Activated T-cell treated with anti-CD3 and anti-CD28 coated beads, Interleukin-2, amount 50 U/mL, for 4 hours (primary cell): ENCODE results near the gene MON2. TPM values are rescaled to one million over a fixed set of nuclear protein-coding genes. Genes with fewer than 3 reads are reported as not detected.

Source experiments
- ATAC-seq, 2 donors: fragments of 200-7000 bp; cut with Tn5 transposase; one replicate each; pipeline ENCODE4 v1.10.0; 2021
- DNase-seq: peaks from one replicate; pipeline ENCODE4 v3.0.0-alpha.2; 2020
- H3K27me3 Mint-ChIP-seq: one replicate; pipeline ENCODE4 v1.8.0; 2021; ENCODE audit warnings: low read depth, mixed read lengths
- H3K36me3 Mint-ChIP-seq: one replicate; pipeline ENCODE4 v1.8.0; 2022; ENCODE audit warnings: mixed read lengths; ENCODE audit not compliant: insufficient read depth
- H3K4me1 Mint-ChIP-seq: one replicate; pipeline ENCODE4 v1.8.0; 2021; ENCODE audit warnings: low read depth, mixed read lengths
- H3K4me3 Mint-ChIP-seq: one replicate; pipeline ENCODE4 v1.8.0; 2021; ENCODE audit warnings: mild to moderate bottlenecking, moderate library complexity, mixed read lengths
- H3K9me3 Mint-ChIP-seq: one replicate; pipeline ENCODE4 v1.8.0; 2021; ENCODE audit warnings: mixed read lengths
- total RNA-seq, 3 donors: library from RNA; stranded (reverse); gene quantifications; one replicate each; pipeline ENCODE4 v1.2.1, GENCODE V29; 2021

MON2 gene
- total RNA-seq, 3 donors from 2014 or later, result 25.9 to 28.4 (median 27.6) TPM

GRCh38 chr12:62627181-62627580, 160.6 kb downstream of the MON2 start:
- Mint-ChIP-seq H3K27me3 (peaks cover 36% of the 10 kb centered on the region), H3K9me3 (no peaks in the 10 kb centered on the region), H3K4me1 (peaks cover 10% of the 10 kb centered on the region), H3K36me3 (no peaks in the 10 kb centered on the region), H3K4me3 (no peak overlapping the region)
- ATAC-seq, result no peak
- DNase-seq, result no peak

- DNase-seq (no peak), ATAC-seq (no peak)
- Mint-ChIP-seq H3K27me3 (peaks cover 57% of the 10 kb centered on the region), H3K4me3 (no peak overlapping the region), H3K36me3 (no peaks in the 10 kb centered on the region), H3K4me1 (peaks cover 16% of the 10 kb centered on the region), H3K9me3 (no peaks in the 10 kb centered on the region)
These were observed 162.8 kb downstream of the MON2 start for GRCh38 chr12:62629413-62629812.

GRCh38 chr12:62629971-62630739, 163.5 kb downstream of the MON2 start:
- Mint-ChIP-seq H3K9me3 (no peaks in the 10 kb centered on the region), H3K4me3 (no peak overlapping the region), H3K4me1 (peaks cover 16% of the 10 kb centered on the region), H3K27me3 (peaks cover 64% of the 10 kb centered on the region), H3K36me3 (no peaks in the 10 kb centered on the region)
- ATAC-seq (no peak), DNase-seq (no peak)

- Mint-ChIP-seq H3K4me1 (peaks cover 16% of the 10 kb centered on the region), H3K4me3 (peak overlapping the region; percentile 77), H3K9me3 (no peaks in the 10 kb centered on the region), H3K27me3 (peaks cover 76% of the 10 kb centered on the region), H3K36me3 (no peaks in the 10 kb centered on the region)
- ATAC-seq, result peak; percentile 60 to 68
- DNase-seq, result no peak
These were observed 165.1 kb downstream of the MON2 start for GRCh38 chr12:62631471-62632410.

- H3K9me3 Mint-ChIP-seq, result no peaks in the 10 kb centered on the region
- peaks cover 81% of the 10 kb centered on the region for H3K27me3 Mint-ChIP-seq
- ATAC-seq (peak; percentile 51 to 64), DNase-seq (peak; percentile 6)
- peaks cover 16% of the 10 kb centered on the region for H3K4me1 Mint-ChIP-seq
- H3K36me3 Mint-ChIP-seq, result no peaks in the 10 kb centered on the region
- H3K4me3 Mint-ChIP-seq, result peak overlapping the region; percentile 77
These were observed 165.8 kb downstream of the MON2 start for GRCh38 chr12:62632411-62632918.

GRCh38 chr12:62635649-62636048, 169.0 kb downstream of the MON2 start:
- no peak for DNase-seq
- no peak for ATAC-seq
- no peaks in the 10 kb centered on the region for H3K9me3 Mint-ChIP-seq
- peaks cover 19% of the 10 kb centered on the region for H3K4me1 Mint-ChIP-seq
- no peak overlapping the region for H3K4me3 Mint-ChIP-seq
- H3K27me3 Mint-ChIP-seq, result peaks cover 62% of the 10 kb centered on the region
- H3K36me3 Mint-ChIP-seq, result no peaks in the 10 kb centered on the region

- H3K27me3 Mint-ChIP-seq, result peaks cover 43% of the 10 kb centered on the region
- H3K9me3 Mint-ChIP-seq, result no peaks in the 10 kb centered on the region
- no peak overlapping the region for H3K4me3 Mint-ChIP-seq
- no peaks in the 10 kb centered on the region for H3K36me3 Mint-ChIP-seq
- DNase-seq (no peak), ATAC-seq (no peak)
- H3K4me1 Mint-ChIP-seq, result peaks cover 19% of the 10 kb centered on the region
These were observed 171.1 kb downstream of the MON2 start for GRCh38 chr12:62637679-62638078.

- H3K9me3 Mint-ChIP-seq, result no peaks in the 10 kb centered on the region
- H3K4me3 Mint-ChIP-seq, result peak overlapping the region; percentile 51
- ATAC-seq, result peak; percentile 99
- peaks cover 10% of the 10 kb centered on the region for H3K27me3 Mint-ChIP-seq
- peaks cover 15% of the 10 kb centered on the region for H3K4me1 Mint-ChIP-seq
- no peaks in the 10 kb centered on the region for H3K36me3 Mint-ChIP-seq
- peak; percentile 11 for DNase-seq
These were observed 174.4 kb downstream of the MON2 start for GRCh38 chr12:62640910-62641448.

- H3K4me3 Mint-ChIP-seq, result no peak overlapping the region
- H3K9me3 Mint-ChIP-seq, result no peaks in the 10 kb centered on the region
- no peaks in the 10 kb centered on the region for H3K27me3 Mint-ChIP-seq
- H3K36me3 Mint-ChIP-seq, result no peaks in the 10 kb centered on the region
- no peak for ATAC-seq
- no peak for DNase-seq
- H3K4me1 Mint-ChIP-seq, result peaks cover 15% of the 10 kb centered on the region
These were observed 175.9 kb downstream of the MON2 start for GRCh38 chr12:62642486-62642885.

GRCh38 chr12:62643486-62643885, 176.9 kb downstream of the MON2 start:
- H3K27me3 Mint-ChIP-seq, result no peaks in the 10 kb centered on the region
- H3K4me1 Mint-ChIP-seq, result peaks cover 15% of the 10 kb centered on the region
- no peak for ATAC-seq
- H3K9me3 Mint-ChIP-seq, result no peaks in the 10 kb centered on the region
- H3K4me3 Mint-ChIP-seq, result no peak overlapping the region
- H3K36me3 Mint-ChIP-seq, result no peaks in the 10 kb centered on the region
- no peak for DNase-seq

GRCh38 chr12:62646566-62646965, 179.9 kb downstream of the MON2 start:
- Mint-ChIP-seq H3K36me3 (no peaks in the 10 kb centered on the region), H3K4me3 (no peak overlapping the region), H3K4me1 (peaks cover 3% of the 10 kb centered on the region), H3K27me3 (no peaks in the 10 kb centered on the region), H3K9me3 (no peaks in the 10 kb centered on the region)
- no peak for DNase-seq
- ATAC-seq, result no peak

GRCh38 chr12:62647586-62647985, 181.0 kb downstream of the MON2 start:
- ATAC-seq (no peak), DNase-seq (no peak)
- H3K27me3 Mint-ChIP-seq, result no peaks in the 10 kb centered on the region
- no peaks in the 10 kb centered on the region for H3K4me1 Mint-ChIP-seq
- no peak overlapping the region for H3K4me3 Mint-ChIP-seq
- H3K9me3 Mint-ChIP-seq, result no peaks in the 10 kb centered on the region
- H3K36me3 Mint-ChIP-seq, result no peaks in the 10 kb centered on the region

- no peaks in the 10 kb centered on the region for H3K36me3 Mint-ChIP-seq
- ATAC-seq (no peak), DNase-seq (no peak)
- peaks cover 5% of the 10 kb centered on the region for H3K27me3 Mint-ChIP-seq
- no peak overlapping the region for H3K4me3 Mint-ChIP-seq
- H3K4me1 Mint-ChIP-seq, result peaks cover 2% of the 10 kb centered on the region
- H3K9me3 Mint-ChIP-seq, result no peaks in the 10 kb centered on the region
These were observed 182.9 kb downstream of the MON2 start for GRCh38 chr12:62649412-62650138.
